ENCODE results near the gene NRG2. TPM values are rescaled to one million over a fixed set of nuclear protein-coding genes. Genes with fewer than 3 reads are reported as not detected.

NRG2 gene
- polyA plus RNA-seq, 1 of the 3 experiments (the other 2 are of a cell fraction): 3.7 TPM

DNA sequence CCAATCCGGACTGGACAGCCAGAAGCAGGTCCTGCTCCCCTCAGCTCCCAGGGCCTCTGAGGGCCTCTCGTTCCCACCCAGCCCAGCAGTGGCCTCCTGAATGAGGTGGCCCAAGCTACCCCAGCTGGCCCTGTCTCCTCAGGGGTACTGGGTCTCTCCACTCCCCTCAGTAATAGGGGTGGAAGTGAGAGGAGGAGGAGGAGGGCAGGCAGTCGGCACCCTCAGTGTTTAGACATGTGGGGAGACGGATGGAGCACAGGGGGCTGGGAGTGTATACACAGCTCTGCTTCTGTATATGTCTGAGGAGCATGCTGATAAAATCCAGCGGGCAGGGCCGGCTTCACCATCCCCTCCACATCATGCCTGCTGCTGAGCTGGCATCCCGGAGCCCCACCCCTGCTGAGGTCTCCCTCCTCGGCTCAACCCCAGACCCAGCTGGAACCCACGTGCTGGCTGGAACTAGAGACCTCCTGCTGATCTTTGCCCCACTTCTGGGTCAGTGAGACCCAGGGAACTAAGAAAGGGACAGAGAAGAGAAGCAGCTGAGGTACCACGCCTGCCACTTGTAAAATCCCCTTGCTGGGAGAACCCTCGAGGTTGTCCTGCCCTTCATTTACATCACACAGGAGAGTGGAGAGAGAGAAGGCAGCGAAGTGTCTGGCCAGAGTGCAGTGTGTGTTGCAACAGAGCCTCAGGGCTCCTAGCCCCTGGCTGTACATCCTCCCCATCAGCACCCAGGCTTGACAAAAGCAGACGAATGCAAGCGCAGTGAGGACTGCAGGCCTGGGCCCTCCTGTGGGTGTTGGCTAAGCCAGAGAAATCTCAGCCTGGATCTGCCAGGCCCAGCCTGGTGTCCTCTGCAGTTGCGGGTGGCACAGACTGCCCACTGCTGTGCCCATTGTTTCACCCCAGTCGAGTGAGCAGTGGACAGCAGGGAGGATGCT, 170.0 kb downstream of the NRG2 start:
- no peaks in the 10 kb centered on the region for H3K27me3 ChIP-seq (ENCODE audit: insufficient read depth)
- no peaks in the 10 kb centered on the region for H3K79me2 ChIP-seq (ENCODE audit: insufficient read depth)
- WGBS (ENCODE audit: low lambda C conversion rate): 74% methylated on average over 11 of the region's 16 CpGs
- peaks cover 0 to 19% of the 10 kb centered on the region in 2 experiments; a peak in 1 of 4 replicates for H3K4me1 ChIP-seq (ENCODE audit: control insufficient read depth in 1 of 2, insufficient read depth in 2 of 2, low read depth in 1 of 2, low read length in 1 of 2)
- no peak overlapping the region for H3K4me3 ChIP-seq (ENCODE audit: low read depth in 2 of 2, low read length in 1 of 2)
- H3K9ac ChIP-seq: no peak overlapping the region
- CTCF ChIA-PET: interaction anchor here (0.8 to 5.0 kb wide), 12 partner anchors 8 to 238 kb away, joined by 3 to 65 read pairs (median 5); no protein-coding TSS in a partner anchor
- TF ChIP-seq FOSL2 (IDR thresholded peaks at IDR 0.05; ENCODE audit: borderline replicate concordance, low read depth) (no peak), MXI1 (IDR thresholded peaks at IDR 0.05; ENCODE audit: low read depth, low read length) (no peak), NRF1 (IDR thresholded peaks at IDR 0.05; ENCODE audit: low read depth, low read length) (no peak)
- no peak overlapping the region for H2AFZ ChIP-seq (ENCODE audit: low read depth)
- no peaks in the 10 kb centered on the region for H3K9me3 ChIP-seq
- POLR2A ChIA-PET: no interaction called here
- H3K4me2 ChIP-seq: no peak overlapping the region
- no peaks in the 10 kb centered on the region for H3K9me2 ChIP-seq
- DNase-seq: no peak
- no peaks in the 10 kb centered on the region for H4K20me1 ChIP-seq (ENCODE audit: insufficient read depth)
- no peaks in the 10 kb centered on the region for H3K36me3 ChIP-seq (replicated peaks in 1 of 2; ENCODE audit: control insufficient read depth in 1 of 2, insufficient read depth in 2 of 2, low read length in 1 of 2)
- H3K27ac ChIP-seq (ENCODE audit: low read depth in 2 of 2, low read length in 1 of 2): peak overlapping the region in 1 of 2 experiments; percentile 8; a peak in 1 of 4 replicates
- H3F3A ChIP-seq (replicated peaks; ENCODE audit: insufficient read depth): no peaks in the 10 kb centered on the region

DNA sequence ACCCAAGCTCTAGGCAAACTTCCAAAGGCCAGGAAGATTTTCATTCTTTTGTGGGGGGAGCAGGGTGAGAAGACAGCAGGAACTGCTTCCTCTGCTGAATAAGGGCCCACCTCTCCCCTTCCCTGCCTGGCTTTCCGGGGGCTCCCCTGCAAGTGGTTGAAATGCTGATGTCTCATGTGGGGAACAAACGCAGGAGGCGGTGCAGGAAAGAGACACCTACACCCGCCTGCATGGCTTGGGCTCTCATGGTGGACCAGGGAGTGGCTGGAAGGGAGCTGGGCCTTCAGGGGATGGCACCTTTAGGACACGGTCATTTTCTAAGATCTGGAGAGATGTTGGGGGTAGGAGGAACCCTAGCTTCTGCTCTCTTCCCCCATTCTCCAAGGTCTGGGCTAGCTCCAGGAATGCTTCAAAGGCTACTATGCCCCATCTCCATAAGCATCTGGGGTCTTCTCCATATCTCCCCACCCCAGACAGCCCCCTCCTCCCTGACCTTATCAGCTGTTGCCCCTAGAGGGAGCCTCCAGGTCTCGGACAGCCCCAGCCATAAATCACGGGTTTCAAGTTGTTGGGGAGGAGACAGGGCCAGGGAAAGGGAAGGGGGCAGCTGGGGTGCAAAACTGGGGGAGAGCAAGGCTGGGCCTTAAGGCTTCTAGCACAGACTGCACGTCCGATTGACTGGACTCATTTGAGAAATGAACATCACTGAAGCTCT, 170.9 kb downstream of the NRG2 start:
- H3K9me2 ChIP-seq: no peaks in the 10 kb centered on the region
- CTCF ChIA-PET: interaction anchor here (0.7 to 5.0 kb wide), 13 partner anchors 9 to 169 kb away, joined by 3 to 65 read pairs (median 5); no protein-coding TSS in a partner anchor
- no peaks in the 10 kb centered on the region for H3K27me3 ChIP-seq (ENCODE audit: insufficient read depth)
- no peaks in the 10 kb centered on the region for H3K36me3 ChIP-seq (replicated peaks in 1 of 2; ENCODE audit: control insufficient read depth in 1 of 2, insufficient read depth in 2 of 2, low read length in 1 of 2)
- WGBS (ENCODE audit: low lambda C conversion rate): 76% methylated on average over 8 of the region's 9 CpGs
- no peak overlapping the region for H3K27ac ChIP-seq (ENCODE audit: low read depth in 2 of 2, low read length in 1 of 2)
- TF ChIP-seq, protein P1, sequence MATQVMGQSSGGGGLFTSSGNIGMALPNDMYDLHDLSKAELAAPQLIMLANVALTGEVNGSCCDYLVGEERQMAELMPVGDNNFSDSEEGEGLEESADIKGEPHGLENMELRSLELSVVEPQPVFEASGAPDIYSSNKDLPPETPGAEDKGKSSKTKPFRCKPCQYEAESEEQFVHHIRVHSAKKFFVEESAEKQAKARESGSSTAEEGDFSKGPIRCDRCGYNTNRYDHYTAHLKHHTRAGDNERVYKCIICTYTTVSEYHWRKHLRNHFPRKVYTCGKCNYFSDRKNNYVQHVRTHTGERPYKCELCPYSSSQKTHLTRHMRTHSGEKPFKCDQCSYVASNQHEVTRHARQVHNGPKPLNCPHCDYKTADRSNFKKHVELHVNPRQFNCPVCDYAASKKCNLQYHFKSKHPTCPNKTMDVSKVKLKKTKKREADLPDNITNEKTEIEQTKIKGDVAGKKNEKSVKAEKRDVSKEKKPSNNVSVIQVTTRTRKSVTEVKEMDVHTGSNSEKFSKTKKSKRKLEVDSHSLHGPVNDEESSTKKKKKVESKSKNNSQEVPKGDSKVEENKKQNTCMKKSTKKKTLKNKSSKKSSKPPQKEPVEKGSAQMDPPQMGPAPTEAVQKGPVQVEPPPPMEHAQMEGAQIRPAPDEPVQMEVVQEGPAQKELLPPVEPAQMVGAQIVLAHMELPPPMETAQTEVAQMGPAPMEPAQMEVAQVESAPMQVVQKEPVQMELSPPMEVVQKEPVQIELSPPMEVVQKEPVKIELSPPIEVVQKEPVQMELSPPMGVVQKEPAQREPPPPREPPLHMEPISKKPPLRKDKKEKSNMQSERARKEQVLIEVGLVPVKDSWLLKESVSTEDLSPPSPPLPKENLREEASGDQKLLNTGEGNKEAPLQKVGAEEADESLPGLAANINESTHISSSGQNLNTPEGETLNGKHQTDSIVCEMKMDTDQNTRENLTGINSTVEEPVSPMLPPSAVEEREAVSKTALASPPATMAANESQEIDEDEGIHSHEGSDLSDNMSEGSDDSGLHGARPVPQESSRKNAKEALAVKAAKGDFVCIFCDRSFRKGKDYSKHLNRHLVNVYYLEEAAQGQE (IDR thresholded peaks at IDR 0.05; ENCODE audit: low read depth, low read length): no peak
- TF ChIP-seq RAD21 (IDR thresholded peaks at IDR 0.05; ENCODE audit: low read length): 0 out of 2 replicates have a peak, but pooled peaks have one; percentile 13
- TF ChIP-seq NFIC (IDR thresholded peaks at IDR 0.05; ENCODE audit: borderline replicate concordance): no peak
- TF ChIP-seq YY1 (IDR thresholded peaks at IDR 0.05; ENCODE audit: low read depth): no peak
- TF ChIP-seq RCOR1 (IDR thresholded peaks at IDR 0.05; ENCODE audit: low read length): no peak
- TF ChIP-seq, protein P2, sequence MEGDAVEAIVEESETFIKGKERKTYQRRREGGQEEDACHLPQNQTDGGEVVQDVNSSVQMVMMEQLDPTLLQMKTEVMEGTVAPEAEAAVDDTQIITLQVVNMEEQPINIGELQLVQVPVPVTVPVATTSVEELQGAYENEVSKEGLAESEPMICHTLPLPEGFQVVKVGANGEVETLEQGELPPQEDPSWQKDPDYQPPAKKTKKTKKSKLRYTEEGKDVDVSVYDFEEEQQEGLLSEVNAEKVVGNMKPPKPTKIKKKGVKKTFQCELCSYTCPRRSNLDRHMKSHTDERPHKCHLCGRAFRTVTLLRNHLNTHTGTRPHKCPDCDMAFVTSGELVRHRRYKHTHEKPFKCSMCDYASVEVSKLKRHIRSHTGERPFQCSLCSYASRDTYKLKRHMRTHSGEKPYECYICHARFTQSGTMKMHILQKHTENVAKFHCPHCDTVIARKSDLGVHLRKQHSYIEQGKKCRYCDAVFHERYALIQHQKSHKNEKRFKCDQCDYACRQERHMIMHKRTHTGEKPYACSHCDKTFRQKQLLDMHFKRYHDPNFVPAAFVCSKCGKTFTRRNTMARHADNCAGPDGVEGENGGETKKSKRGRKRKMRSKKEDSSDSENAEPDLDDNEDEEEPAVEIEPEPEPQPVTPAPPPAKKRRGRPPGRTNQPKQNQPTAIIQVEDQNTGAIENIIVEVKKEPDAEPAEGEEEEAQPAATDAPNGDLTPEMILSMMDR (IDR thresholded peaks at IDR 0.05): peak; percentile 24; the same call in 1 of the 2 replicates
- H3K4me2 ChIP-seq: no peak overlapping the region
- H3K79me2 ChIP-seq (ENCODE audit: insufficient read depth): no peaks in the 10 kb centered on the region
- H3F3A ChIP-seq (replicated peaks; ENCODE audit: insufficient read depth): no peaks in the 10 kb centered on the region
- no peaks in the 10 kb centered on the region for H4K20me1 ChIP-seq (ENCODE audit: insufficient read depth)
- H3K9me3 ChIP-seq: no peaks in the 10 kb centered on the region
- H3K4me3 ChIP-seq (ENCODE audit: low read depth in 2 of 2, low read length in 1 of 2): no peak overlapping the region
- POLR2A ChIA-PET: no interaction called here
- H2AFZ ChIP-seq (ENCODE audit: low read depth): no peak overlapping the region
- no peak overlapping the region for H3K9ac ChIP-seq
- H3K4me1 ChIP-seq (ENCODE audit: control insufficient read depth in 1 of 2, insufficient read depth in 2 of 2, low read depth in 1 of 2, low read length in 1 of 2): peaks cover 0 to 15% of the 10 kb centered on the region in 2 experiments; a peak in 1 of 4 replicates
- DNase-seq: no peak
